PC-9 (cell line): ENCODE results near the gene PHB1.

Source experiments
- EZH2 ChIP-seq: fragments of 200-600 bp; sonication (generic); IDR thresholded peaks from 2 replicates; pipeline ENCODE4 v1.8.0; 2017; ENCODE audit warnings: antibody characterized with exemption, low read depth
- TF ChIP-seq, protein P1 (sequence below): fragments of 200-600 bp; sonication (generic); conservative IDR thresholded peaks from 2 replicates; pipeline ENCODE4 v1.6.1; 2017; ENCODE audit warnings: mixed run types, antibody characterized with exemption, mild to moderate bottlenecking, moderate library complexity

DNA sequence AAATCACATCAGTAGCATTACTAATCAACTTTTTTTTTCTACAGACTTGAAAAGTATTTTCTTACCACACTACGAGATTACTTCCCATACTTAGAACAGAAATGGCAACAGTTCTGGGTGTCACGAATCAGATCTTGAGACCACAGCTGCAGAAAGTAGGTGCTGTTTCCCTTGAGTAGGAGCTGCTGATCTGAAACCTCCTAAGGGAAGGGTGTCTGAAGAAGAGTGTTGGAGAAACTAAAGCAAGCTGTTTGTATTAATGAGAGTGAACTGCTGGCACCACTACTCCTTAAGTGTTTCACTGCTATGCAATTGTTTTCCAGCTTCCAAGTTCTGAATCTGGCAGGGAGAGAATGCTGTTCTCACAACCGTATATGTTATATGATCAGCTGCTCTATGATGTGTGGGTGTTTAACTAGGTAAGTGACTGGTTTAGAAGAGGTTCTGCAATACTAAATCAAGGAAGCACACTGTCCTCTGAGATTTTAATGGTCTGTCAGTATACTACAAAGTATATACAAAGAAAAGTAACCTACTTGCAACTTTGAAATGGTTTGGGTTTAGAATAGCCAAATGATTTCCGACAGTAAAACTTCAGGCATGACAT is 55.9 kb downstream of the PHB1 start:
- TF ChIP-seq, protein P1, sequence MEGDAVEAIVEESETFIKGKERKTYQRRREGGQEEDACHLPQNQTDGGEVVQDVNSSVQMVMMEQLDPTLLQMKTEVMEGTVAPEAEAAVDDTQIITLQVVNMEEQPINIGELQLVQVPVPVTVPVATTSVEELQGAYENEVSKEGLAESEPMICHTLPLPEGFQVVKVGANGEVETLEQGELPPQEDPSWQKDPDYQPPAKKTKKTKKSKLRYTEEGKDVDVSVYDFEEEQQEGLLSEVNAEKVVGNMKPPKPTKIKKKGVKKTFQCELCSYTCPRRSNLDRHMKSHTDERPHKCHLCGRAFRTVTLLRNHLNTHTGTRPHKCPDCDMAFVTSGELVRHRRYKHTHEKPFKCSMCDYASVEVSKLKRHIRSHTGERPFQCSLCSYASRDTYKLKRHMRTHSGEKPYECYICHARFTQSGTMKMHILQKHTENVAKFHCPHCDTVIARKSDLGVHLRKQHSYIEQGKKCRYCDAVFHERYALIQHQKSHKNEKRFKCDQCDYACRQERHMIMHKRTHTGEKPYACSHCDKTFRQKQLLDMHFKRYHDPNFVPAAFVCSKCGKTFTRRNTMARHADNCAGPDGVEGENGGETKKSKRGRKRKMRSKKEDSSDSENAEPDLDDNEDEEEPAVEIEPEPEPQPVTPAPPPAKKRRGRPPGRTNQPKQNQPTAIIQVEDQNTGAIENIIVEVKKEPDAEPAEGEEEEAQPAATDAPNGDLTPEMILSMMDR = no peak
- no peak for TF ChIP-seq EZH2
